ENCODE data around the gene P4HA2. TPM values are rescaled to one million over a fixed set of nuclear protein-coding genes. Genes with fewer than 3 reads are reported as not detected.
A peak's percentile ranks its signal among the peaks of the same experiment; 100 is the strongest.

Gene P4HA2
- total RNA-seq, 1 experiment from 2014 or later: 200 TPM

DNA sequence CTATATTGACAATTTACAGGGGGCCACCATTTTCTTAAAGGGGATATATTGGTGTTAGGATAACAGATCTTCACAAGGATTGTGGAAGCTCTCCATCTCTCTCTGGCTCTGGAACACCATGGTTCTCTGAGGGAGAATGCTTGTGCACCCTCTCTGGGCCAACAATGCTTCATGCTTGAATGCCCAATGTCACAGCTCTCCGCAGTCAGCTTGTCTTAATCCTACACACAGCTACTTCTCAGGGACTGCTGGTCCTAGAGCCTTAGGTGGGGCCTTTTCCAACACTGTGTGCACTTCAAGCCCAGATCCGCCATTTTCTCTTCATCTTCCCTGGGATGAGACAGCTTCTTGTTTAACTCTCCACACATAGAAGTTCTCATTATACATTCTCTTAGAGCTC lies 22.9 kb upstream of the P4HA2 start:
- DNase-seq (ENCODE audit: low read depth): no peak

DNA sequence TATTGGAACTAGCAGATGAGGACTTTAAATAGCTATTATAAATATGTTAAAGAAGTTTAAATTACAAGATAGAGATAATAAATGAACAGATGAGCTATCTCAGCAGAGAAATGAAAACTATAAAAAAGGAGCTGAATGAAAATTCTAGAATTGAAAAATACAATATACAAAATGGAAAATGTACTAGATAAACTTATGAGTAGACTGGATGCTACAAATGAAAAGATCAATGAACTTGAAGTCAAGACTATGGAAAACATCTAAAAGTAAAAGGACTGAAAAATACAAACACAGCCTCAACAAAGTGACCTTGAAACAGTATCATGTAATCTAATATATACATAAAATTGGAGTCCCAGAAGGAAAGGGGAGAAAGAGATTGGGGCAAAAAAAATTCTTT lies 19.2 kb upstream of the P4HA2 start:
- DNase-seq (ENCODE audit: low read depth): no peak

DNA sequence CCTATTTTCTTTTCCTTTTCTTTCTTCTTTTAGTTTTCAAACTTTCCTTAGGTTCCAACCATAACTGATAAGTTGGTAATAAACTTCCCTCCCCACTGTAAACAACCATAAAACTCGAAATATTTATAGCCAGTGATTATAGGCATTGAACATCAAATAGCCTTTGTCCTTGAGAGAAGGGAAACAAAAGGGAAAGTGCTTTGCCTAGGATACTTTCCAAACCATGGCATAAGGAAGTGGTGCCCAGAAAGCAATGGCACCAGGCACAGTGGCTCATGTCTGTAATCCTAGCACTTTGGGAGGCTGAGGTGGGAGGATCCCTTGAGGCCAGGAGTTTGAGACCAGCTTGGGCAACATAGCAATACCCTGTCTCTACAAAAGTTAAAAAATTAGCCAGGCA lies 17.9 kb upstream of the P4HA2 start:
- no peak for DNase-seq (ENCODE audit: low read depth)

DNA sequence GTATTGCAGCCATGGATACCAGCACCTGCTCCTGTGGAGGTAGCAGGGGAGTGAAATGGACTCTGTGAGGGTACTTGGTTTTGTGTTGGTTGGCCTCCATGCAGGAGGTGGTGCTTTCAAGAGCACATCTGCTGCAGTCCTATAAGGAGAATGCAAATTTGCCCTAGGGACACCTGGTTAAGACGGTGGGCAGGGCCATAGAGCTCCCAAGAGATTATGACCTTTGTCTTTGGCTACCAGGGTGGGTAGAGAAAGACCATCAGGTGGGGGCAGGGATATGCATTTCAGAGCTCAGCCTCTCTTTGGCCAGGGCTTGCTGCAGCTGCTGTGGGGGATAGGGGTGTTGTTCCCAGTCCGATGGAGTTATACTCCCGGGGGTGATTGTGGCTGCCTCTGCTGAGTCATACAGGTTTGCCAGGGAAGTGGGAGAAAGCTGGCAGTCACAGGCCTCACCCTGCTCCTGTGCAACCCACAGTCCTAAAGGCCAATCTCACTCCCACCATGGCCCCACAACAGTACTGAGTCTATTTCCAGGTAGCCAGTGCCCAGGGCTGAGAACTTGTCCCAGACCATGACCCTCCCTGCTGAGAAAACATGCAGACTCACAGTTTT lies 15.8 kb upstream of the P4HA2 start:
- DNase-seq (ENCODE audit: low read depth): peak; percentile 65

DNA sequence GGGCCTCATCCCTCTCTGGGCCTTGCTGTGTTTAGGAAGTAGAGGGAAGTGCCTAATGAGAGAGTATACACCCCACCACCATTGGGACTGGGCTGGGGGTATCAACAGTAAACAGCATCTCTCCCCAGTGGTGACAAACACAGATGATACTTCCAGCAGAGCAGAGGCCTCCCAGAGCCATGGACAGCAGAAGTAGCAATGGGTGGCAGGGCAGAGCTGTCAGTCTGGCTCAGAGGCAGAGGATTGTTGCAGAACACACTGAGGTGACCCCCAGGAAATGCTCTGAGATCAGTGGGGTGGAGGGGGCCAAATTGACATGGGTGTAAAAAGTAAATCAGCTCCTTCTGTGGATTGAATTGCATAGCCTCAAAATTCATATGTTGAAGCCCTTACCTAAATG lies 12.1 kb upstream of the P4HA2 start:
- DNase-seq (ENCODE audit: low read depth): no peak

DNA sequence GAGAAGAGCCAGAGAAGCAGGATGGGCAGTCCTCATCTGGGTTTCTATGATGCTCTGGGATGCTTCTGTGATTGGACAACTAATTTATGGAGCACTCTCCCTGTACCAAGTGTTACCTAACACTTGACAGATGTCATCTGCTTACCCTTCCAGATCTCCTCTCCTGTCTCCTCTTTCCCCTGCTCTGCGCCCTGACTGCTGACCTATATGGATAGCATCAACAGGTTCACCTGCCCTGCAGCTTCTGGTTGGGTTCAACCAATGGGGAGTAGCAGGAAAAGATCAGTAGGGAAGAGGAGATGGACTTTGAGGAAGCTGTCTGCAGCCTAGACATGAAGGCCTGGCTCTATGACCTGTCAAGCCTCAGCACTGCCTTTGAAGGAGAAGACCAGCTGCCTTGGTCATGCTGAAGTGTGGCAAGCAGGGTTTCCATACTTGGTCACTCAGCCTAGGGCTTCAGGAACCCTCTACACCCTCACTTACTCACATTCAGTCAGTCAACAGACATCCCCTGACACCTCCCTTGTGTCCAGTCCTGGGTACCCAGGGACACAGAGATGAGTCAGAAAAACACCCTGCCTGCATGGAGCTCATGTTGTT lies 11.3 kb upstream of the P4HA2 start:
- no peak for DNase-seq (ENCODE audit: low read depth)

DNA sequence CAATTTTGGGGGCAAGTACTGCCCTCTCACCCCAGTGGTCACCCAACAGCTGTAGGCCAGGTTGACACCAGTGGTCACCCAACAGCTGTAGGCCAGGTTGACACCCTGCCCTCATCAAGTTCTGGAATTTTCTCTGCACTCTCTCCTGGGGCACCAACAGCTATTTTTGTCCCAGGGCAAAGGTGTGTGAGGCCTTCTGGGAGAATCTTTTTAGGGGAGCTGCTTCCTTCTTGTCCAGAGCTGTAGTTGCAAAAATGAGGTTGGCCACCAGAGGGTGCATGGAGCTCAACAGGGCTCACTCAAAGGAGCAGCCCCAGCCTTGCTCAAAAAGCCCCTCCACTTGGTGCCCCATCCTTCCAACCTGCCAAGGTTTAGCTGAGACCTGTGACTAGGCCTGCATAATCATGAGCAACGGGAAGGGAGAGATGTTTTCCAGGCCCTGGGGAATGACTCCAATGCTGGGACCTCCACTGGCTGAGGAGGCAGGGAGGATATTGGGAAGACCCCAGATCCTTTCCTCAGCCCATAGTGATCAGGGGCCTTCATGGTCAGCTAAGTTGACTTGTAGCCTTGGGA lies 10.6 kb upstream of the P4HA2 start:
- DNase-seq (ENCODE audit: low read depth): peak; percentile 69

DNA sequence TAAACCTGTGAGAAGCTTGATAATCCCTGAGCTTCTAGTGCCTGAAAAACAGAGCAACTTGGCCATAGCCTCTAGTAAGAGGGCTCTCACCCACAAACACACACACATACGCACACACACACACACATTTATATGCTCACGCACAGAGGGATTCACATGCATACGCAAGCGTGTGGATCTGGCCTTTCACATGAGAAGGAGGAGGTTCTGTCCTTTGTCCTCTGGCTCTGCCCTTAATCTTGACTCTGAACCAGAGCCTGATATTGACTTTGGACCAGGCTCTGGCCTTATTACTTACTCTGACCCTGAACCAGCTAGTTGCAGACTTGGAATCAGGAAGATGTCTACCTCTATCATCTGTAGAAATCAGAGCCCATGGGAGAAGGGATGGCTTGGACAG lies 10.0 kb upstream of the P4HA2 start:
- DNase-seq (ENCODE audit: low read depth): no peak

DNA sequence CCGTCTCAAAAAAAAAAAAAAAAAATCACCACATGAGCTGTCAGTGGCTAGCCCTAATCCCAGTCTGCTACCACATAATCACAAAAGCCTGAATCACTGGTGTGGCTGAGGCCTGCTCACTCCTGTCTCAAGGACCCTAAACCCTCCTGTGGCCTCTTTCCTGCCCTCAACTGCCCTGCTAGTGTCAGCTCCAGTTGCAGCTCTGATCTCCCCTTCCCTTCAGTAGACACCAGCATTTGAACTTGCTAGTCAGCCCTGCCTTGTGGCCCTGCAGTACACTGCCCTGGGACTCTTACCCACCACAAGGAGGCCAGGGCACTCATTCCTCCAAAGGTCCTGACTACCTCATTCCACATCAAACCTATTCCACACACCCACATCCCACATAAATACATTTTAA lies 9.5 kb upstream of the P4HA2 start:
- DNase-seq (ENCODE audit: low read depth): peak; percentile 85

DNA sequence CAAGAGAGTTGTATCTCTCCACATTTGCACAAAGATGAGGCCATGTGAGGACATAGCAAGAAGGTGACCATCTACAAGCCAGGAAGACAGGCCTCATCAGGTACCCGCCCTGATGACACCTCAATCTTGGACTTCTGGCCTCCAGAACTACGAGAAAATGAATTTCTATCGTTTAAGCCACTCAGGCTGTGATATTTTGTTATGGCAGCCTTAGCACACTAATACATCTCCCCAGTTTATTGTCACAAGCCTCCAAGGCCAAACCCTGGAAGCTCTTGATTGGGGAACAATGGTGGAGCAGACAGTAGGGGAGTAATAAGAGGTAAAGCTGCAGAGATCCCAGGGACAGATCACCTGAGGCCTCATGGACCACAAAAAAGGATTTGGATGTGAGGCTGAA lies 7.7 kb upstream of the P4HA2 start:
- DNase-seq (ENCODE audit: low read depth): no peak

DNA sequence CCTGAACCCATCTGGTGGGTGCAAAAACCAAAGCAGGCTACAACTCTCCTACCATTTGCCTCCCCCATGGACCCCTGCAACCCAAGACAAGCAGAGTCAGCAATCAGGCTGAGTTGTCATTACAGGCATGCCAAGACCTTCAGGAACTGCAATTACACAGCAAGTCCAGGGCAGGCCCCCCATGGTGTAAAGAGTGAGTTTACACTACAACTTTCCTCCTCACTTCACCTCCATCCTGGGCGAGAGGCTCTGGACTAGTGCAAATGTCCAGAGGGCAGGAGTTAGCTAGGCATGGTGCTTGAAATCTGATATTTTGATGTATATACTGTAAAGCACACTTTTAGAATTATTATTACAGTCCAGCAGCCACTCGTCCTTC lies 7.0 kb upstream of the P4HA2 start:
- no peak for DNase-seq (ENCODE audit: low read depth)

DNA sequence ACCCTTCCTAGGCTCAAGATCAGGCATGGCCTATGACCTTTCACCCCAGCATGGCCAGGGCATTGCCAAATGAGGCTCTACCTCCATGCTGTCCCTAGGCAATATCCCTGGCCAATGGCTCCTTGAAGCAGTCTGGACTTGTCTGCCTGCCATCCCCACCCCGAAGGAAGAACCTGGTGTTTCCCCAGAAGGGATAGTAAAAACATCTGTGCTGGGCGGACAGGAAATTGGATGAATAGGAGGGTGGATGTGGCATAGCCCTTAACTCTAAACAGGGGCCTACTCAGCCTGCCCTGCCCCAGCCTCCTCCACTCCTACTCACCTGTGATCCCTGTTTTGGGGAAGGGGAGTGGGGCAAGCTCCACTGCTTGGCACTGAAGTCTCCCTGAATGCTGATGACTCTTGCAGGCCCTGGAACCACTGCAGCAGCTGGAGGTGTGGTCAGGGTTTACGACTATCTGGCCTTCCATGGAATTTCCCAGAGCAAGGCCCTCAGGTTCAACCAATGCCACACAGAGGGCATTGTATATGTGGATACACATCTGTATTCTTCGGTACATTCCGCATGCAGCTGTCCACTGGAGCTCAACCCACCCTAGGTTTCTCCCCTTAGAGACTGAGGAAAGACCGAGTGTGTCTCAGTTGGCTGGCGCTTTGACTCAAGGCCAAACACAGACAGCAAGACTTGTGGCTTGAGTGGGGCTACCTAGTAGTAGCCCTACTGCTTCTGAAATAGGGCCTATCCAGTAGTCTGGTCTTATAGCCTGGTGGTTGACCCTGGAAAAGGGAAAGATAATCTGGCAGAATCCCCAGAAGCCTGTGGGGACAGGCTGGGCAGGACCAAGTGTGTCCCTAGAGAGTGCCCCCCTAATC lies 6.4 kb upstream of the P4HA2 start:
- DNase-seq (ENCODE audit: low read depth): no peak

DNA sequence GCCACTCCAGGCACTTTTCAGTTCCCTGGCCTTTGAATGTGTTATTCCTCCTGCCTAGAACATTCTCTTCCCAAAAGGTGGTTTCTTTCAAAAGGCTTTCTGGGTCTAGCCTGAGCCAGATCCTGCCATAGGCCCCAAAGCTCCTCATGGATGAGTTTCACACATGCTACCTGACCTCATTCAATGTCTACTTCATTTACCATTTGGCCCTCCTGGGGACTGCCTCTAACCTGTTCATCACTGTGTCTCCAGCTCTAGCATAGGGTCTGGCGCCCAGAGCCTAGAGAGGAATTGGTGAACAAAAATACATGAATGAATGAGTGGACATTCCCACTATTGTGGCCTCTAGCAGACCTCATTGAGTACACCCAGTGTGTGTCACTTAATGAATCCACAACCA lies 5.4 kb upstream of the P4HA2 start:
- DNase-seq (ENCODE audit: low read depth): no peak

DNA sequence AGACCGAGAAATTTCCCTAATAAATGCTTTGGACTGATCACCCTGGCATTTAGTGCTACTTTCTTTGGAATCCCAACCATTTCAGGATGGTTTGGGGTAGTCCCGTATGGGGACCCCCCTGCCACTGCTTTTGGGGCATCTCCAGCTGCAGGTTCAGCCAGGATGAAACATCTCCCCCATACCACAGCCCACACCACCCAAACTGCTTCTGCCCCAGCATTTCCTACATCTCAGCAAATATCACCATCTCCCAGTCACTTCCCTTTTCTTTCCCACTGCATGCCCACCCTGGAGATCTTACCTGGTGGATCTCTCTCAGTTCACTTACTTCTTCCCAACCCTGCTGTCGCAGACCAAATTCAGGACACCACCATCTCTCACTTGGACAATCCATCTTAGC lies 4.8 kb upstream of the P4HA2 start:
- DNase-seq (ENCODE audit: low read depth): no peak

DNA sequence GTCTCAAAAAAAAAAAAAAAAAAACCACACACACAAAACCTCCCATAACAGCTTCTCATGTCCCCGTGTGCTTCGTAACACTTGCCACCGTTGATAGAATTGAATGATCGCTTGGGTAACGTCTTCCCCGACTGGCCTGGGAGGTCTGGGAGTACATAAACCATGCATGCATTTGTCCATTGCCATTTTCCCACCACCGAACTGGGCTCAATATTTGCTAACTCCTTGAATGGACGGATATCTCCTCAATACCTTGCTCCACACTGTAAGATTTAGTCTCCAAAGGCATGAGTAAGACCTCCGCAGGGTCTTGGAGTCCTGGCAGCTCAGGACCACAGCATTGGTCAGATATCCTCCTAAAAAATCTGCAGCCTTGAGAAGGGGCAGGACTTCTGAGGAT lies 3.2 kb upstream of the P4HA2 start:
- no peak for DNase-seq (ENCODE audit: low read depth)

DNA sequence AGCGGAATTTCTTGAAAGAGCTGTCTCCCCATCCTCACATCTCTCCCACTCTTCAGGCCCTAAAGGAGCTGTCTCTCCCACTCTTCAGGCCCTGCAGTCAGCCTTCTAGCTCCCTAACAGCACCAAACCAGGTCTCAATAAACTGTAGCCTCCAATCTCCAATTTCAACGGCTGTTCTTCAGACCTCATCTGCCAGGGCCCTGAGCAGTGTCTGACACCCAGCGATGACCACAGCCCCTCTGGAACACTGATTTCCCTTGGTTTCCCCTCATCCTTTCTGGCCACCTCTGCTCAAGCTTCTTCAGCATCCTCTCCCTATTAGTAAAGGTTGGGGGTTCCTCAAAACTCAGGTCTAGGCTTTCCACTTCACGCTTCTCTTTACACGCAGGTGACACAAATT lies 1.6 kb upstream of the P4HA2 start:
- no peak for DNase-seq (ENCODE audit: low read depth)

DNA sequence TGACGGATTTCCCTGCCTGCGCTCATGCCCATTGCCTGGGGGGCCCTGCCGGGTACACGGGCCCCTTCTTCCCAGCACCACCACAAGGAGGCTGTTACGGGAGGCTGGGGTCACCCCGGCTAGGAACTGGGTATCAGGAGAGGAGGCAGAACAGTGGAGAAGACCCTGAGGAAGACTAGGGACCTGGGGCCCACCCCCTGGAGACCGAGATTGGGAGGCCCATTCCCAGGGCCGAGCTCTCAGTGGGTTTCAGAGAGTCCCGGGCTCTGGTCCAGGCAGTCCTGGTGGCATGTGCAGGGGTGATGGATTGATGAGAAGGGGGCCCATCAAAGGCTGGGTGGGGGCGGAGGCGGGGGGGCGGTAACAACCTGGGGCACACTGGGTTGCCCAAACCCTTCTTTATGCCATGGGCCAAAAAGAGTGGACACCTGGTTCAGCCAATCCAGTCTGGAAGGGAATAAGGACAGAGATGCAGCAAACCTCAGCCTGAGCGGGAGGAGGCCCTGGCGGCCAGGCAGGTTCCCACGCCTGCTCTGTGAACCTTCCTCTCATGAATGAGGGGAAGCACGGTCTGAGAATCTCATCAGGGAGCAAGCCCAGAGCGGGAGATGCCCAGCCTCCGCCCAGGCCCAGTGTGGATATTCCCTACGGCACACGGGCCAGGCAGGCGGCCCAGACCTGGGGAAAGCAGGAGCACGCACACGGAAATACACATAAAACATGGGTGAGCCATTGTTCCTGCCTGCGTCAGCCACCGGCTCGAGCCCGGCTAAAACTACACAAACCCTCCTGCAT lies 785 bp upstream of the P4HA2 start:
- no peak for DNase-seq (ENCODE audit: low read depth)

DNA sequence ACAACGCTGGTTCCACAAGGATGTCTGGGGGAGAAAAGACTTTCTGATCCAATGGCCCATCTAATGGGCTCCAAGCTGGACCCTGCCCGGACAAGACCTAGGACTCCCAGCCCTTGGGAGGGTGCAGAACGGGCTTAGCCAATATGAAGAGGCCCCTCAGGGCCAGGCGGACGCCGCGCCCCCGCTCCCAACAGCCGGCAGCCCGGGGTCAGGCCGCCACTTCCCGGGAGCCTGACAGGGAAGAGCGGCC lies 493 bp downstream of the P4HA2 start:
- DNase-seq (ENCODE audit: low read depth): no peak

DNA sequence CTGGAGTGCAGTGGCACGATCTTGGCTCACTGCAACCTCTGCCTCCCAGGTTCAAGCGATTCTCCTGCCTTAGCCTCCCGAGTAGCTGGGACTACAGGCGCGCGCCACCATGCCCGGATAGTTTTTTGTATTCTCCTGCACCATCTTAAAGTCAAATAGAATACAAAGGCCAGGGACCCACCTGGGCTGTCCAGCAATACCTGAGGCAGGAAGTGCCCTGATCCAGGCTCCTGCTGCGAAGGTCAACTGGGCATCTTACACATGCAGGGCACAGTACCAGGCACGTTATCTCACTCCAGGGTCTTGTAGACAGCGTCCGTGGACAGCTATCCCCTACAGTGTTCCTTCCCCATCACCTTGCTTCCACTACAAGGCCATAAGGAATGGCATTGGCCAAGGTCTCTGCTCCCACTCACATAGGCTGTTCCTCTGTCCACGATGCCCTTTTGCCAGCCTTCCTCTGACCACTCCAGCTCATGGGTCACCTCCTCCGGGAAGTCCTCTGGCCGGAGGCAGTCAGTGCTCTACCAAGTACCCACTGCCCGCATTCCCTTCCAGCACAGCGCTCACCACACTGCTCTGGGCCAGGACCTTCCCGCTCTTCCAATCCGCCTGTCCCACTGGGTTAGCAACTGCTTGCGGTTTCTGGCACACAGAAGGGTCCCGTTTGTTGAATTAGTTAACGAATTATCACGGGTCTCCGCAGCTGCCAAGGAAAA lies 978 bp downstream of the P4HA2 start:
- peak; percentile 69 for DNase-seq (ENCODE audit: low read depth)

DNA sequence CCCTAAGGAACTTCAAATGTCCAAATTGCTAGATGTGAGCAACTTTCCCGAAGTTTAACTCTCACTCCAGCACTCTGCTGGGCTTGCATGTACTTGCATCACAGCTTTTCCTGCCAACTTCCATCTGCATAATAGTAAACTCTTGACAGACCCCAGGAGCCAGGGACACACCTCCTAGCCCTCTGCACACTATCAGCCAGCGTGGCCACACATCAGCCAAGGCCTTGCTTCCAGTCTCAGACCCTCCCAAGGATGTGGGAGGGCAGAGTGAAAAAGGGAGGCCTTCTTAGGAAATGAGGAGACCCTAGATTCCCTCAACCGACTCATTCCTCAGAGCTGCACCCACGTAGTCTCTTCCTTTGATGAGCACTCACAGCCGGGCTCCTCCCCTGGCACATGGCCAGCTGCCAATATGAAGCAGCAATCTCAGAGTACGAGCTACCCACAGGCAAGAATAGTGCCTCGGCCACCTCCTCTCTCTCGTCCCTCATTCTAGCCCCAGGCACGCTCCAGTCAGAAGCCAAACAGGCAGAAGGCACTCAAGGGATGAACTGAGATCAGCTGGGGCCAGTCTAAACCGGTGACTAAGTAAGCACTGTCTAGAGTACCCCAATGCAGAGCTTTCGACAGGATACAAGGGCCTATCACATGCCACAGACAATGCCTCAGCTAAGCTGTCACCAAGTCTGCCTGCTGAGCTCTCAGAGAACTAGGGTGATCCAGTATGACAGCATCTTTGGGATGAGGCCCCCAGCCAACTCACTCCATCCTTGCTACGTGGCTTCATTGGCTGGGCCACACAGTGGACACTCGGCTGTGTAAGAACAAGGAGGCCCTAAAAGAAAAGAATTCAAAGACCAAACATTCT lies 2.3 kb downstream of the P4HA2 start:
- peak; percentile 92 for DNase-seq (ENCODE audit: low read depth)

DNA sequence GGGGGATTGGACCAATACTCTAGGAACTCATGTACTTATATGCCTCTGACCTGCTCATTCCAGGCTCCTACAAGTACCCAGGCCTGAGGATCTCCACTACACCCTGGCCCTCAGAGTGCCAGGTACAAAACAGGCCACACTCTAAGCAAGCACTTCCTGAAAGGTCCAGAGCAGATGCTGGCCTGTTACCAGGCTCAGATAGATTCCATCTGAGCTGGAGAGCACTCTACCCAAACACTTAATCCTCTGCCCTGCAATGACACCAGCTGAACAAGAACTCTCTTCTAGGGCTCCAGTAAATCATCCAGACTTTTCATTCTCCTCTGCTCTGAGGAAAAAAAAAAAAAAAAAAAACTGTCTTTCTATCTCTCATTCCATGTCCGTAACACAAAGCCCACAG lies 2.9 kb downstream of the P4HA2 start:
- DNase-seq (ENCODE audit: low read depth): peak; percentile 43

Data from LHCN-M2 (cell line).